Germinal center (tissue), 1 donor: ENCODE data around the gene LINGO1.
A peak's percentile ranks its signal among the peaks of the same experiment; 100 is the strongest.

Source experiments
- DNase-seq: peaks from one replicate; pipeline ENCODE4 v3.0.0; 2012; ENCODE audit warnings: mixed read lengths, low spot score

The LINGO1 gene, protein sequence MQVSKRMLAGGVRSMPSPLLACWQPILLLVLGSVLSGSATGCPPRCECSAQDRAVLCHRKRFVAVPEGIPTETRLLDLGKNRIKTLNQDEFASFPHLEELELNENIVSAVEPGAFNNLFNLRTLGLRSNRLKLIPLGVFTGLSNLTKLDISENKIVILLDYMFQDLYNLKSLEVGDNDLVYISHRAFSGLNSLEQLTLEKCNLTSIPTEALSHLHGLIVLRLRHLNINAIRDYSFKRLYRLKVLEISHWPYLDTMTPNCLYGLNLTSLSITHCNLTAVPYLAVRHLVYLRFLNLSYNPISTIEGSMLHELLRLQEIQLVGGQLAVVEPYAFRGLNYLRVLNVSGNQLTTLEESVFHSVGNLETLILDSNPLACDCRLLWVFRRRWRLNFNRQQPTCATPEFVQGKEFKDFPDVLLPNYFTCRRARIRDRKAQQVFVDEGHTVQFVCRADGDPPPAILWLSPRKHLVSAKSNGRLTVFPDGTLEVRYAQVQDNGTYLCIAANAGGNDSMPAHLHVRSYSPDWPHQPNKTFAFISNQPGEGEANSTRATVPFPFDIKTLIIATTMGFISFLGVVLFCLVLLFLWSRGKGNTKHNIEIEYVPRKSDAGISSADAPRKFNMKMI

DNA sequence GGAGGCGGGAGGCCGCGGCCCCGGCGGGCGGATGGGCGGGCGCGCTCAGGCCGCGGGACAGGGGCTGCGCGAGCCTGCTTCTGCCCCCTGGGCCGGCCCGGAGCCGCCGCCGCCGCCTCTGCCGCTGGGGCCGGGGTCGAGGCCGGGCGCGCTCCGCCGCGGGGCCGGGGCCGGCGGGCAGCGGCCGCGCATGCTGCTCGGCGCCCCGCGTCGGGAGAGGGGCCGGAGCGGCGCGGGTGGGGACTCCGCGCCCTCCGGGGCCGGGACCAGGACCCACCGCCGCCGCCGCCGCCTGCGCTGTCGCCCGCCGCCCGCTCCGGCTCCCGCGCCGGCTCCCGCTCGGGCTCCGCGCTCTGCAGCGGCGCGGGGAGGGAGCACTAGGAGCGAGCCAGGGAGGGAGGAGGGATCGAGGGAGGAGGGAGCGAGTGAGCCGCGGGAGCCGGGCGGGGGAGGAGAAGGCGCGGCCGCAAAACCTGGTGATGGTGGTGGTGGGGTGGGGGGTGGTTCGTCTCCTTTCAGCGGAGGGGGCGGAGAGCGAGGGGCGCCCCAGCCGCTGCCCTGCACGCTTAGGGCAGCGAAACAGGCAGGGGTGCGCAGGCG, at the start of gene LINGO1:
Gene LINGO1 (minus strand): TSS at position 379 of the 600 bp plus-strand sequence. CDS start 597 bp downstream, outside the sequence.
- no peak for DNase-seq

GRCh38 chr15:77681362-77681761, 48.6 kb upstream of the LINGO1 start:
- no peak for DNase-seq

DNA sequence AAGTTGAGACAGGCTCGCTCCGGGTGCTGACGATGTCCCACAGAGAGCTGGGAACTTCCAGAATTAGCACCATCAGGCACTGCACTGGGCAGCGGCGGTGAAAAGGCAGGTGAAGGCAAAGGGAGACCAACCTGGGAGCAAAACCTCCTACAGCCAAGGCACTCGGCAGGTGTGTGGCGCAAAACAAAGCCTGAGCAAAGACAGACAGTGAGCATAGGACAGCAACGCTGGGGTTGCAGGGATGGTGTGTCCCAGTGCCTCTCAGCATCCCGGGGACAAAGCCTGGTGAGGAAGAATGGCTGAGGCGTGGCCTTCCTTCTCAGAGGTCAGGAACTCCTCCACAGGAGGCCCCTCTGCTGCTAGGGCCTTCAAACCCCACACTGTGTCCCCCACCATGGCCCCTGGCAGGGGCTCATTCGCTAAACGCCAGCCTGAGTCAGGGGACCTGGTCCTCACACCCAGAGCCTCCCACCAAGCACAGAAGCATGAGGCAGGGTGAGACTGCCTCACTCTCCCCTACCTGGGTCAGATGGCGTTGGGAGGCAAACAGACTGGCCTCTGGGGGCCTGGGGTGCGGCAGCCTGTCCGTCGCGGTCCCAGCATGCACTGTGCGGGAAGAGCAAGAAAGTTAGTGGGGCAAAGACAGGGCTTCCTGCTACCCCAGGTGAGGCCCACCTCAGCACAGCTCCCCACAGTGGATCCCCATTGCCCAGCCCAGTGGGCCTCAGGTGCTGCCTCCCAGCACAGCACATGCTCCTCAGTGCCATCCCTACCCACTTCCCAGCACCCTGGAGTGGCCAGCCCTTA, 44.1 kb upstream of the LINGO1 start:
- DNase-seq, result no peak

- no peak for DNase-seq
These were observed 43.2 kb upstream of the LINGO1 start for GRCh38 chr15:77675806-77676415.

GRCh38 chr15:77674327-77674726, 41.6 kb upstream of the LINGO1 start:
- DNase-seq, result no peak

GRCh38 chr15:77673866-77674265, 41.2 kb upstream of the LINGO1 start:
- no peak for DNase-seq

DNA sequence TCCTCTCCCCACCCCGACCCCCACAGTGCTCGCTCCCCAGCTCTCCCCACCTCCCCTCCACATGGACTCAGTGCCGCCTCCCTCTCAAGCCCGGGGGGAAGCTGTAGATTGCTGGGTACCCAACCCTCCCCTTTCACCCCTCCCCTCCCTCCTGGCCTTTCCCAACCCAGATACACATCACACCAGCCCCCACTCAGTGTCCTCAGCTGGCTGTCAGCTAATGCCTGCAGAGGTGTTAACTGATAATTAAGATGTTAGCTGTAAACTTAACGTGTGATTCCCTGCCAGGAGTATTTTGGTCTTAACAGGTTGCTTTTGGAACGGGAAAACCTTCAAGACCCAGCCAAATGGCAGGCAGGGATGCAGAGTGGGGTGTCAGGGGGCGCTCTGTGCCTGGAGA, 39.4 kb upstream of the LINGO1 start:
- DNase-seq, result no peak

GRCh38 chr15:77671362-77672056, 38.8 kb upstream of the LINGO1 start:
- no peak for DNase-seq

GRCh38 chr15:77670558-77671361, 38.0 kb upstream of the LINGO1 start:
- no peak for DNase-seq

- no peak for DNase-seq
These were observed 37.2 kb upstream of the LINGO1 start for GRCh38 chr15:77669896-77670295.

GRCh38 chr15:77667338-77668234, 34.9 kb upstream of the LINGO1 start:
- no peak for DNase-seq

- no peak for DNase-seq
These were observed 33.6 kb upstream of the LINGO1 start for GRCh38 chr15:77666296-77666660.

- no peak for DNase-seq
These were observed 33.0 kb upstream of the LINGO1 start for GRCh38 chr15:77665530-77666295.

DNA sequence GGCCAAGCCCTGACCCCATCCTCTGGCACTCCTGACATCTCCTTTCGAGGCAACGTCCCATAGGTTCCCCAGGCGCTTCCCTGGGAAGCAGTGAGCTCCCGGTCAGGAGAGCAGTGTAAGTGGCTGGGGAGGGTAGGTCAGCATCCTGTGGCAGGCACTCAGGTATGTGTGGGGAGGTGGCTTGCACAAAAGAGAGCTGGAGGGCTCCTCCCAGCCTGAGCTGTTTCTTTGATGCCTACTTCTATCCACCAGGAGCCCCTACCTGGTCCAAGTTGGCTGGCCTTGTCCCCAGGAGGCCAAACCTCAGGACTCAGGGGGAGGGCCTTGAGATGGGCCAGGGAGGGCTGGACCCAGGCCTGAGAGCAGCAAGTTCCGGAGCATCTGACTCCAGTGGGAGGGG, 31.7 kb upstream of the LINGO1 start:
- DNase-seq, result no peak

- no peak for DNase-seq
These were observed 30.5 kb upstream of the LINGO1 start for GRCh38 chr15:77663256-77663655.

GRCh38 chr15:77659350-77660321, 26.9 kb upstream of the LINGO1 start:
- peak; percentile 76 for DNase-seq

- no peak for DNase-seq
These were observed 25.6 kb upstream of the LINGO1 start for GRCh38 chr15:77658304-77658703.
